ENCODE results near the gene MFSD12.
"Not testable (repeated sequence)": the region's sequence is repeated elsewhere in the genome, so short reads cannot be mapped to it uniquely, and the experiment has no call there.

Gene MFSD12

DNA sequence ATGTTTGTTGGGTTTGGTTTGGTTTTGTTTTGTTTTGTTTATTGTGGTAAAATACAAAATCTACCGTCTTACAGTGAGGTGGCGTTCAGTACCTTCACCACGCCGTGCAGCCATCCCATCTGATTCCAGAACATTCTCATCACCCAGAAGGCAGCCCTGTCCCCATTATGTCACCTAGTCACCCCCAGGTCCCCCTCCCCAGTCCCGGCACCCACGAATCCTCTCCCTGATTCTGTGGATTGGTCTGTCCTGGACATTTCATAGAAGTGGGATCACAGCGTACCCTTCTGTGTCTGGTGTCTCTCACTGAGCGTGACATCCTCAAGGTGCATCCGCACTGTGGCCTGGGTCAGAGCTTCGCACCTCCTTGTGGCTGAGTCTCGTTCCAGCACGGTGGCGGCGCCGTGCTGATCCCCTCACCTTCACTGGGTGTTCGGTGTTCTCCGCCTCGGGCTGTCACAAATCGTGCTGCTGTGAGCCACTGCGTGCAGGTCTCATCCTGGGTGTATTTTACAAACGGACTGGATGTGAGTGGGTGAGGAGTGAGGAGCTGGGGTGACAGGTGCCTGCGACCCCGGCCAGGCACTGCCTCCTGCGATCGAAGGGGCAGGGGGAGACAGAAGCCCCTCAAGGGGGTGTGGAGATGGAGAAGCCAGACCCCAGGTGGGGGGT is 19.0 kb downstream of the MFSD12 start:
- Mint-ChIP-seq H3K36me3 (ENCODE audit: low read depth) (peaks cover 31% of the 10 kb centered on the region), H3K4me1 (ENCODE audit: low read depth) (no peaks in the 10 kb centered on the region), H3K27ac (no peak overlapping the region), H3K27me3 (no peaks in the 10 kb centered on the region), H3K9me3 (peaks cover 3% of the 10 kb centered on the region), H3K4me3 (no peak overlapping the region)

GRCh38 chr19:3537438-3538240 is 19.7 kb downstream of the MFSD12 start:
- peaks cover 32% of the 10 kb centered on the region for H3K36me3 Mint-ChIP-seq (ENCODE audit: low read depth)
- no peak overlapping the region for H3K4me3 Mint-ChIP-seq
- H3K9me3 Mint-ChIP-seq: peaks cover 3% of the 10 kb centered on the region
- H3K4me1 Mint-ChIP-seq (ENCODE audit: low read depth): no peaks in the 10 kb centered on the region
- H3K27ac Mint-ChIP-seq: no peak overlapping the region
- H3K27me3 Mint-ChIP-seq: no peaks in the 10 kb centered on the region

DNA sequence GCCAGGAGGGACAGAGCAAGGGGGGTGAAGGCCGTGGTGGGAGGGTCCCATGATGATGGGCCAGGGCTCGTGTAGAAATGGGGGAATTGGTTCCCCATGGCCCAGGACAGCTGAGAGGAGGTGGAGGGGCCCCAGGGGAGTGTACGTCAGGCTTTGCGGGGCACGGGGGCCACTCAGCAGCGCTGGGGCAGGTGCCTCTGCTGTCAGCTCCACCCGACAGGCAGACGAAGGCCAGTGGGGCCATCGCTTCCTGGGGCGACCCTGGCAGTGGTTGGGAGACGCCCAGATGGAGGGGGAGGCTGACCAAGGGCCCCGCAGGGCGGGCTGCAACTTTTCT is 20.3 kb downstream of the MFSD12 start:
- Mint-ChIP-seq H3K4me3 (no peak overlapping the region), H3K27me3 (no peaks in the 10 kb centered on the region), H3K4me1 (ENCODE audit: low read depth) (no peaks in the 10 kb centered on the region), H3K9me3 (peaks cover 3% of the 10 kb centered on the region), H3K36me3 (ENCODE audit: low read depth) (peaks cover 32% of the 10 kb centered on the region), H3K27ac (no peak overlapping the region)

GRCh38 chr19:3536429-3537100 is 20.8 kb downstream of the MFSD12 start:
- Mint-ChIP-seq H3K27ac (no peak overlapping the region), H3K9me3 (peaks cover 3% of the 10 kb centered on the region), H3K4me3 (no peak overlapping the region), H3K36me3 (ENCODE audit: low read depth) (peaks cover 32% of the 10 kb centered on the region), H3K4me1 (ENCODE audit: low read depth) (no peaks in the 10 kb centered on the region), H3K27me3 (no peaks in the 10 kb centered on the region)

DNA sequence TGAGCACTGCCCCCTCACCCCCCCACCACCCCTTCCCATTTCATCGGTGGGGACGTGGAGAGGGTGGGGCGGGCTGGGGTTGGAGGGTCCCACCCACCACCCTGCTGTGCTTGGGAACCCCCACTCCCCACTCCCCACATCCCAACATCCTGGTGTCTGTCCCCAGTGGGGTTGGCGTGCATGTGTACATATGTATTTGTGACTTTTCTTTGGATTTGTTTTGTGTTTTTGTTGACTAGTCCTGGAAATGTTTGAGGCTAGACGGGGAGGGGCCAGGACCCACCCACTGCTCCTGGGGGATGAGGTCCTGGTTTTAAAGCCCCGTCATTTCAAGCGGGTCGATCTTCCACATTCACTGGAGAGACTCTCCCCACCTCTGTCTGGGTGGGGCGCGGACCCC is 21.4 kb downstream of the MFSD12 start:
- H3K4me3 Mint-ChIP-seq: no peak overlapping the region
- no peaks in the 10 kb centered on the region for H3K27me3 Mint-ChIP-seq
- no peaks in the 10 kb centered on the region for H3K4me1 Mint-ChIP-seq (ENCODE audit: low read depth)
- H3K27ac Mint-ChIP-seq: no peak overlapping the region
- peaks cover 3% of the 10 kb centered on the region for H3K9me3 Mint-ChIP-seq
- H3K36me3 Mint-ChIP-seq (ENCODE audit: low read depth): peaks cover 32% of the 10 kb centered on the region

- Mint-ChIP-seq H3K4me1 (ENCODE audit: low read depth) (no peaks in the 10 kb centered on the region), H3K9me3 (peaks cover 3% of the 10 kb centered on the region), H3K27ac (no peak overlapping the region), H3K4me3 (no peak overlapping the region), H3K36me3 (ENCODE audit: low read depth) (peaks cover 32% of the 10 kb centered on the region), H3K27me3 (no peaks in the 10 kb centered on the region)
Measured at GRCh38 chr19:3535563-3535965, 21.8 kb downstream of the MFSD12 start.

- peaks cover 32% of the 10 kb centered on the region for H3K36me3 Mint-ChIP-seq (ENCODE audit: low read depth)
- no peak overlapping the region for H3K4me3 Mint-ChIP-seq
- no peak overlapping the region for H3K27ac Mint-ChIP-seq
- no peaks in the 10 kb centered on the region for H3K27me3 Mint-ChIP-seq
- H3K9me3 Mint-ChIP-seq: peaks cover 3% of the 10 kb centered on the region
- H3K4me1 Mint-ChIP-seq (ENCODE audit: low read depth): no peaks in the 10 kb centered on the region
Measured at GRCh38 chr19:3535235-3535535, 22.2 kb downstream of the MFSD12 start.

DNA sequence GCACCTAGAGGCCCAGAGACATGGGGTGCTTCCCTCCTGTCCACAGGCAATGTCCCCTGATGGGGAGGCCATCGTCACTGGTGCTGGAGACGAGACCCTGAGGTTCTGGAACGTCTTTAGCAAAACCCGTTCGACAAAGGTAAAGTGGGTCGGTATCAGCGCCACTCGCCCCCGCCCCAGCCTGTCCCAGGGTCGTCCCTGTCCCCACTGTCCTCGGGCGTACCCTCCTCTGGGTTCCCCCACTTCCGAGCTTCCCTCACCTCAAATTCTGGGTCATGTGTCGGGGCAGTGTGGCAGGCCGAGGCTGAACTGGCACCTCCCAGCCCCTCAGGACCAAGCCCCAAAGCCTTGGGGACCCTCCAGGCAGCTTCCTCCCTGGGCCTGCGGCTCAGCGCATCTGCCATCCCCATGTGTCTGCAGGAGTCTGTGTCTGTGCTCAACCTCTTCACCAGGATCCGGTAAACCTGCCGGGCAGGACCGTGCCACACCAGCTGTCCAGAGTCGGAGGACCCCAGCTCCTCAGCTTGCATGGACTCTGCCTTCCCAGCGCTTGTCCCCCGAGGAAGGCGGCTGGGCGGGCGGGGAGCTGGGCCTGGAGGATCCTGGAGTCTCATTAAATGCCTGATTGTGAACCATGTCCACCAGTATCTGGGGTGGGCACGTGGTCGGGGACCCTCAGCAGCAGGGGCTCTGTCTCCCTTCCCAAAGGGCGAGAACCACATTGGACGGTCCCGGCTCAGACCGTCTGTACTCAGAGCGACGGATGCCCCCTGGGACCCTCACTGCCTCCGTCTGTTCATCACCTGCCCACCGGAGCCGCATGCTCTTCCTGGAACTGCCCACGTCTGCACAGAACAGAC is 22.8 kb downstream of the MFSD12 start:
- Mint-ChIP-seq H3K9me3 (peaks cover 1% of the 10 kb centered on the region), H3K4me3 (no peak overlapping the region), H3K27me3 (no peaks in the 10 kb centered on the region), H3K4me1 (ENCODE audit: low read depth) (no peaks in the 10 kb centered on the region), H3K36me3 (ENCODE audit: low read depth) (peaks cover 26% of the 10 kb centered on the region), H3K27ac (no peak overlapping the region)

DNA sequence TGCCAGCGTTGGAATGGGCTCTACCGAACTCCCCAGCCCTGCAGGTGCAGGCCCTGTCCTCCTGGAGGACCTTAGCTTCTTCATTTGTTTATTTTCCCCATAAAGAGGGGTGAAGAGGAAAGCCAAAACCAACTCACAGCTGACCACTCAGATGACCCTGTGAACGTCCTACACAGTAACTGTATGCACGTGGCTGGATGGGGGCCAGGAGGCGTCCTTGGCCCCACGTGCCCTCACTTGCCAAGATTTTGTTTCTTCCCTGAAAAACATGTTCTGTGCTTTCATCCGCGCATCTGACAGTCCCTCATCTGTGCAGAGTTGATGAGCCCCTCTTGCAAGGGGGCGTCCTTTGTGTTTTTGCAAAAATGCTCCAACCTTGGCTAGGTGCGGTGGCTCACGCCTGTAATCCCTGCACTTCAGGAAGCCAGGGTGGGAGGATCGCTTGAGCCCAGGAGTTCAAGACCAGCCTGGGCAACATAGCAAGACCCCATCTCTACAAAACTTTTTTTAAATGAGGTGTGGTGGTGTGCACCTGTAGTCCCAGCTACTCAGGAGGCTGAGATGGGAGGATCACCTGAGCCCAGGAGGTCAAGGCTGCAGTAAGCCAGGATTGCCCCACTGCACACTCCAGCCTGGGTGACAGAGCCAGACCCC is 23.7 kb downstream of the MFSD12 start:
- H3K27ac Mint-ChIP-seq: no peak overlapping the region
- H3K4me3 Mint-ChIP-seq: no peak overlapping the region
- no peaks in the 10 kb centered on the region for H3K27me3 Mint-ChIP-seq
- H3K9me3 Mint-ChIP-seq: no peaks in the 10 kb centered on the region
- H3K4me1 Mint-ChIP-seq (ENCODE audit: low read depth): no peaks in the 10 kb centered on the region
- peaks cover 23% of the 10 kb centered on the region for H3K36me3 Mint-ChIP-seq (ENCODE audit: low read depth)

DNA sequence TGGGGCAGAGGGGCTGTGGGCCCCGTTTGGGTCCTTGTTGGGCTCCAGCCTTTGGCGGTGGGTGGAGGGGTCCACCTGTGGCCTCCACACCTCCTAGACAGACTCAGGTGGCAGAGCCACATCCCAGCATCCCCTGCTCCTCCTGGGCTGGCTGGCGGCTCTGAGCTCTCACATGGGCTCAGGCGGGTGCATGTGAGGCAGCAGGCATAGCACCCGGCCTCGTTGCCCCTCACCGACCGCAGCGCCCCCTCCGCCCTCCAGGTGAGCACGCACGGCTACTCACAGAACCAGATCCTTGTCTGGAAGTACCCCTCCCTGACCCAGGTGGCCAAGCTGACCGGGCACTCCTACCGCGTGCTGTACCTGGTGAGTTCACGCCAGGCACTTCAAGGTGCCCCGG is 24.4 kb downstream of the MFSD12 start:
- Mint-ChIP-seq H3K27me3 (no peaks in the 10 kb centered on the region), H3K36me3 (ENCODE audit: low read depth) (peaks cover 19% of the 10 kb centered on the region)

DNA sequence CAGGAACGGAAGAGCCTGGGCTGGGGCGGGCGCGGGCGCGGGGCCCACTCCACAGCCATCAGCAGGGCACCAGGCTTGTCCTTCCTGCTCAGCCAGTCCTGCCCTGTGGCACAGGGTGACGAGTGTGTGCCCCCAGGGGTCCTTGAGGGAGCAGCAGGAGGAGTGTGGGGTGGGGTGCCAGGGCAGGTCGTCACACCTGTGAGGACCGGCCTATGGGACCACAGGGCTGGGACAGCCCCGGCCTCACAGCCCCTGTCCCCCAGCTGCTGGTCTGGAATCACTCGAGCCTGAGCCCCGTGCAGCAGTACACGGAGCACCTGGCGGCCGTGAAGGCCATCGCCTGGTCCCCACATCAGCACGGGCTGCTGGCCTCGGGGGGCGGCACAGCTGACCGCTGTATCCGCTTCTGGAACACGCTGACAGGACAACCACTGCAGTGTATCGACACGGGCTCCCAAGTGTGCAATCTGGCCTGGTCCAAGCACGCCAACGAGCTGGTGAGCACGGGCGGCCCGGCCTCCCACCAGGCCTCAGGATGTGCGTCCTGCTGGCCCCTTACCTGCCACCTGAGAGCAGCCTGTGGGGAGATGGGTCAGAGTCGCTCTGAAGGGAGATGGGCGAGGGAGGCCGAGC is 25.1 kb downstream of the MFSD12 start:
- no peak overlapping the region for H3K27ac Mint-ChIP-seq
- H3K9me3 Mint-ChIP-seq: no peaks in the 10 kb centered on the region
- peaks cover 19% of the 10 kb centered on the region for H3K36me3 Mint-ChIP-seq (ENCODE audit: low read depth)
- H3K4me3 Mint-ChIP-seq: no peak overlapping the region
- H3K27me3 Mint-ChIP-seq: no peaks in the 10 kb centered on the region
- no peaks in the 10 kb centered on the region for H3K4me1 Mint-ChIP-seq (ENCODE audit: low read depth)

More for the DNA sequence above, 24.4 kb downstream of the MFSD12 start:
- Mint-ChIP-seq H3K27ac (no peak overlapping the region), H3K4me3 (no peak overlapping the region), H3K4me1 (ENCODE audit: low read depth) (no peaks in the 10 kb centered on the region), H3K9me3 (no peaks in the 10 kb centered on the region)

DNA sequence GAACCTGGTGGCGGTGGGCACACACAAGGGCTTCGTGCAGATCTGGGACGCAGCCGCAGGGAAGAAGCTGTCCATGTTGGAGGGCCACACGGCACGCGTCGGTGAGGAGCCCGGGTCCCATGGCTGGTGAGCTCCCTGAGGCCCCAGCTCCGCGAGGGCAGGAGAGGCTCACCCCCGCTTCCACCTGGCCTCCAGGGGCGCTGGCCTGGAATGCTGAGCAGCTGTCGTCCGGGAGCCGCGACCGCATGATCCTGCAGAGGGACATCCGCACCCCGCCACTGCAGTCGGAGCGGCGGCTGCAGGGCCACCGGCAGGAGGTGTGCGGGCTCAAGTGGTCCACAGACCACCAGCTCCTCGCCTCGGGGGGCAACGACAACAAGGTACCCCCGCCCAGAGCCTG is 25.7 kb downstream of the MFSD12 start:
- no peak overlapping the region for H3K4me3 Mint-ChIP-seq
- H3K9me3 Mint-ChIP-seq: no peaks in the 10 kb centered on the region
- peaks cover 19% of the 10 kb centered on the region for H3K36me3 Mint-ChIP-seq (ENCODE audit: low read depth)
- H3K27me3 Mint-ChIP-seq: no peaks in the 10 kb centered on the region
- no peaks in the 10 kb centered on the region for H3K4me1 Mint-ChIP-seq (ENCODE audit: low read depth)
- no peak overlapping the region for H3K27ac Mint-ChIP-seq

DNA sequence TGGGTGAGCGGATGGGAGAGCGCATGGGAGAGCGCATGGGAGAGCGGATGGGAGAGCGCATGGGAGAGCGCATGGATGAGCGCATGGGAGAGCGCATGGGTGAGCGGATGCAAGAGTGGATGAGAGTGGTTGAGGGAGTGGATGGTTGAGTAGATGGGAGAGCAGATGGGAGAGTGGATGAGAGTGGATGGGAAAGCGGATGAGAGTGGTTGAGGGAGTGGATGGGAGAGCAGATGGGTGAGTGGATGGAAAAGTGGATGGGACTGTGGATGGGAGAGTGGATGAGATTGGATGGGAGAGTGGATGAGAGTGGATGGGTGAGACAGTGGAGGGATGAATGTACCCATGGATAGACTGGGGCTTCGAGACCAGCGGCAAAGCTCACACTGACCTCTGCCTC is 27.0 kb downstream of the MFSD12 start:
- Mint-ChIP-seq H3K4me1 (ENCODE audit: low read depth) (no peaks in the 10 kb centered on the region), H3K27me3 (no peaks in the 10 kb centered on the region), H3K4me3 (no peak overlapping the region), H3K36me3 (ENCODE audit: low read depth) (peaks cover 15% of the 10 kb centered on the region), H3K27ac (no peak overlapping the region), H3K9me3 (no peaks in the 10 kb centered on the region)

DNA sequence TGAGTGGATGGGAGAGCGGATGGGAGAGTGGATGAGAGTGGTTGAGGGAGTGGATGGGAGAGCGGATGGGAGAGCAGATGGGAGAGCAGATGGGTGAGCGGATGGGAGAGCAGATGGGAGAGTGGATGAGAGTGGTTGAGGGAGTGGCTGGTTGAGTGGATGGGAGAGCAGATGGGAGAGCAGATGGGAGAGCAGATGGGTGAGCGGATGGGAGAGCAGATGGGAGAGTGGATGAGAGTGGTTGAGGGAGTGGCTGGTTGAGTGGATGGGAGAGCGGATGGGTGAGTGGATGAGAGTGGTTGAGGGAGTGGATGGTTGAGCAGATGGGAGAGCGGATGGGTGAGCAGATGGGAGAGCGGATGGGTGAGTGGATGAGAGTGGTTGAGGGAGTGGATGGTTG is 28.1 kb downstream of the MFSD12 start:
- H3K27me3 Mint-ChIP-seq; H3K9me3 Mint-ChIP-seq; H3K4me3 Mint-ChIP-seq; H3K36me3 Mint-ChIP-seq (ENCODE audit: low read depth); H3K4me1 Mint-ChIP-seq (ENCODE audit: low read depth); H3K27ac Mint-ChIP-seq: not testable (repeated sequence)

Measured in stimulated activated naive CD8-positive, alpha-beta T cell treated with anti-CD3 and anti-CD28 coated beads, Interleukin-15, Interleukin-2, amounts not matched to agents 100 ng/mL and 50 ng/mL, for 24 hours (primary cell).